ENCODE data around the gene EDN2.

Gene EDN2

GRCh38 chr1:41461790-41462679 lies 22.4 kb downstream of the EDN2 start:
- H3K4me3 ChIP-seq (replicated peaks in 1 of 2; ENCODE audit: low read depth in 2 of 2, low read length in 2 of 2): no peak overlapping the region
- TF ChIP-seq CTCF (IDR thresholded peaks at IDR 0.05; ENCODE audit: low read depth, low read length): no peak
- peak in 1 of 2 donors; percentile 82 for DNase-seq (ENCODE audit: low read depth in 2 of 2)

- no peak for TF ChIP-seq CTCF (IDR thresholded peaks at IDR 0.05; ENCODE audit: low read depth, low read length)
- DNase-seq (ENCODE audit: low read depth in 2 of 2): peak in 1 of 2 donors; percentile 50
- no peak overlapping the region for H3K4me3 ChIP-seq (replicated peaks in 1 of 2; ENCODE audit: low read depth in 2 of 2, low read length in 2 of 2)
Measured at GRCh38 chr1:41456847-41457540, 27.5 kb downstream of the EDN2 start.

- no peak for TF ChIP-seq CTCF (IDR thresholded peaks at IDR 0.05; ENCODE audit: low read depth, low read length)
- H3K4me3 ChIP-seq (replicated peaks in 1 of 2; ENCODE audit: low read depth in 2 of 2, low read length in 2 of 2): no peak overlapping the region
- peak; percentile 46 to 50 for DNase-seq (ENCODE audit: low read depth in 2 of 2)
Measured at GRCh38 chr1:41455479-41456332, 28.8 kb downstream of the EDN2 start.

- DNase-seq (ENCODE audit: low read depth in 2 of 2): peak in 1 of 2 donors; percentile 48
- no peak overlapping the region for H3K4me3 ChIP-seq (replicated peaks in 1 of 2; ENCODE audit: low read depth in 2 of 2, low read length in 2 of 2)
- no peak for TF ChIP-seq CTCF (IDR thresholded peaks at IDR 0.05; ENCODE audit: low read depth, low read length)
Measured at GRCh38 chr1:41454406-41454805, 30.1 kb downstream of the EDN2 start.

GRCh38 chr1:41452704-41453290 lies 31.7 kb downstream of the EDN2 start:
- TF ChIP-seq CTCF (IDR thresholded peaks at IDR 0.05; ENCODE audit: low read depth, low read length): no peak

GRCh38 chr1:41450747-41451285 lies 33.7 kb downstream of the EDN2 start:
- no peak overlapping the region for H3K4me3 ChIP-seq (replicated peaks in 1 of 2; ENCODE audit: low read depth in 2 of 2, low read length in 2 of 2)
- DNase-seq (ENCODE audit: low read depth in 2 of 2): no peak
- no peak for TF ChIP-seq CTCF (IDR thresholded peaks at IDR 0.05; ENCODE audit: low read depth, low read length)

More at GRCh38 chr1:41452704-41453290, 31.7 kb downstream of the EDN2 start:
- no peak for DNase-seq (ENCODE audit: low read depth in 2 of 2)
- no peak overlapping the region for H3K4me3 ChIP-seq (replicated peaks in 1 of 2; ENCODE audit: low read depth in 2 of 2, low read length in 2 of 2)
